ENCODE measurements around the gene TSHZ2.

GRCh38 chr20:53079261-53079691, 107.1 kb downstream of the TSHZ2 start:
- TF ChIP-seq EGR1 (IDR thresholded peaks at IDR 0.05; ENCODE audit: low read depth), result no peak
- no peak for TF ChIP-seq CTCF (IDR thresholded peaks at IDR 0.05 in 2 of 3, conservative IDR thresholded peaks at IDR 0.05 in 1 of 3; ENCODE audit: borderline replicate concordance in 1 of 3, insufficient read depth in 1 of 3, low read depth in 2 of 3, low read length in 2 of 3)
- TF ChIP-seq EZH2 (IDR thresholded peaks at IDR 0.05), result no peak
- TF ChIP-seq RAD21 (IDR thresholded peaks at IDR 0.05; ENCODE audit: low read depth), result no peak
- no peak for TF ChIP-seq POLR2AphosphoS5 (IDR thresholded peaks at IDR 0.05; ENCODE audit: low read depth, low read length)
- TF ChIP-seq POLR2A (IDR thresholded peaks at IDR 0.05; ENCODE audit: borderline replicate concordance, extremely low read depth, insufficient read depth, insufficient read length), result no peak
- TF ChIP-seq TCF7L2 (IDR thresholded peaks at IDR 0.05; ENCODE audit: borderline replicate concordance, extremely low read depth, insufficient read depth, insufficient read length), result no peak
- TF ChIP-seq ZFX (IDR thresholded peaks at IDR 0.05), result no peak
- TF ChIP-seq, protein P1, sequence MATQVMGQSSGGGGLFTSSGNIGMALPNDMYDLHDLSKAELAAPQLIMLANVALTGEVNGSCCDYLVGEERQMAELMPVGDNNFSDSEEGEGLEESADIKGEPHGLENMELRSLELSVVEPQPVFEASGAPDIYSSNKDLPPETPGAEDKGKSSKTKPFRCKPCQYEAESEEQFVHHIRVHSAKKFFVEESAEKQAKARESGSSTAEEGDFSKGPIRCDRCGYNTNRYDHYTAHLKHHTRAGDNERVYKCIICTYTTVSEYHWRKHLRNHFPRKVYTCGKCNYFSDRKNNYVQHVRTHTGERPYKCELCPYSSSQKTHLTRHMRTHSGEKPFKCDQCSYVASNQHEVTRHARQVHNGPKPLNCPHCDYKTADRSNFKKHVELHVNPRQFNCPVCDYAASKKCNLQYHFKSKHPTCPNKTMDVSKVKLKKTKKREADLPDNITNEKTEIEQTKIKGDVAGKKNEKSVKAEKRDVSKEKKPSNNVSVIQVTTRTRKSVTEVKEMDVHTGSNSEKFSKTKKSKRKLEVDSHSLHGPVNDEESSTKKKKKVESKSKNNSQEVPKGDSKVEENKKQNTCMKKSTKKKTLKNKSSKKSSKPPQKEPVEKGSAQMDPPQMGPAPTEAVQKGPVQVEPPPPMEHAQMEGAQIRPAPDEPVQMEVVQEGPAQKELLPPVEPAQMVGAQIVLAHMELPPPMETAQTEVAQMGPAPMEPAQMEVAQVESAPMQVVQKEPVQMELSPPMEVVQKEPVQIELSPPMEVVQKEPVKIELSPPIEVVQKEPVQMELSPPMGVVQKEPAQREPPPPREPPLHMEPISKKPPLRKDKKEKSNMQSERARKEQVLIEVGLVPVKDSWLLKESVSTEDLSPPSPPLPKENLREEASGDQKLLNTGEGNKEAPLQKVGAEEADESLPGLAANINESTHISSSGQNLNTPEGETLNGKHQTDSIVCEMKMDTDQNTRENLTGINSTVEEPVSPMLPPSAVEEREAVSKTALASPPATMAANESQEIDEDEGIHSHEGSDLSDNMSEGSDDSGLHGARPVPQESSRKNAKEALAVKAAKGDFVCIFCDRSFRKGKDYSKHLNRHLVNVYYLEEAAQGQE (IDR thresholded peaks at IDR 0.05; ENCODE audit: low read depth), result no peak
- TF ChIP-seq, protein P2, sequence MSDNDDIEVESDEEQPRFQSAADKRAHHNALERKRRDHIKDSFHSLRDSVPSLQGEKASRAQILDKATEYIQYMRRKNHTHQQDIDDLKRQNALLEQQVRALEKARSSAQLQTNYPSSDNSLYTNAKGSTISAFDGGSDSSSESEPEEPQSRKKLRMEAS (IDR thresholded peaks at IDR 0.05), result no peak
- TF ChIP-seq CBX3 (IDR thresholded peaks at IDR 0.05; ENCODE audit: low read depth), result no peak
- TF ChIP-seq SP1 (IDR thresholded peaks at IDR 0.05; ENCODE audit: low read depth), result no peak
- TF ChIP-seq YY1 (IDR thresholded peaks at IDR 0.05; ENCODE audit: extremely low read depth, insufficient replicate concordance, low read depth, low read length), result no peak
- TF ChIP-seq FOSL1 (IDR thresholded peaks at IDR 0.05; ENCODE audit: low read depth), result no peak

Measured in HCT116 (cell line).